ENCODE data around the gene ITGB1.
"Not testable (repeated sequence)": the region's sequence is repeated elsewhere in the genome, so short reads cannot be mapped to it uniquely, and the experiment has no call there.

The ITGB1 gene

GRCh38 chr10:32980242-32980557, 22.2 kb upstream of the ITGB1 start:
- no peak for DNase-seq

- DNase-seq: not testable (repeated sequence)
These were observed 21.7 kb upstream of the ITGB1 start for GRCh38 chr10:32979719-32980118.

GRCh38 chr10:32979041-32979440, 21.0 kb upstream of the ITGB1 start:
- no peak for DNase-seq

DNA sequence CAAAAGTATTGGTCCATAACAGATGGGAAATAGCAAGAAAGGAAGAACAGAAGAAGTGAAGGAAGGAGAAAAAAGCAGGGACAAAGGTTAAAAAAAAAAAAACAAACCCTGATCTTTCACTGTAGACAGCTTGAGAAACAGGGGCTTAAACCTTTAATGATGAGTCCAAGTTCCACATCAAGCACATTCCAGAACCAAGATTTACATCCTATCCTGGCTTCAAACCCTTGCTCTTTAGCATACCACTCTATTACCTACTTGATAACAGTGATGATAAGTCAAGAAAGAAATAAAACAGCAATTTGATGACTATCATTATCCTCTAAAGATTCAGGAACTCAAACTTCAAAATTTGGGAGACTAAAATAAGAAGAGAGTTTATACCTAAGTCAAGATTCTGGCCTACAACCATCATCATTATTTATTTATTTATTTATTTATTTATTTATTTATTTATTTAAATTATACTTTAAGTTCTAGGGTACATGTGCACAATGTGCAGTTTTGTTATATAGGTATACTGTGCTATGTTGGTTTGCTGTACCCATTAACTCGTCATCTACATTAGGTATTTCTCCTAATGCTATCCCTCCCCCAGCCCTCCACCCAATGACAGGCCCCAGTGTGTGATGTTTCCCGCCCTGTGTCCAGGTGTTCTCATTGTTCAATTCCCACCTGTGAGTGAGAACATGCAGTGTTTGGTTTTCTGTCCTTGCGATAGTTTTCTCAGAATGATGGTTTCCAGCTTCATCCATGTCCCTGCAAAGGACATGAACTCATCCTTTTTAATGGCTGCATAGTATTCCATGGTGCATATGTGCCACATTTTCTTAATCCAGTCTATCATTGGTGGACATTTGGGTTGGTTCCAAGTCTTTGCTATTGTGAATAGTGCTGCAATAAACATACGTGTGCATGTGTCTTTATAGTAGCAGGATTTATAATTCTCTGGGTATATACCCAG, 20.1 kb upstream of the ITGB1 start:
- not testable (repeated sequence) for DNase-seq

DNA sequence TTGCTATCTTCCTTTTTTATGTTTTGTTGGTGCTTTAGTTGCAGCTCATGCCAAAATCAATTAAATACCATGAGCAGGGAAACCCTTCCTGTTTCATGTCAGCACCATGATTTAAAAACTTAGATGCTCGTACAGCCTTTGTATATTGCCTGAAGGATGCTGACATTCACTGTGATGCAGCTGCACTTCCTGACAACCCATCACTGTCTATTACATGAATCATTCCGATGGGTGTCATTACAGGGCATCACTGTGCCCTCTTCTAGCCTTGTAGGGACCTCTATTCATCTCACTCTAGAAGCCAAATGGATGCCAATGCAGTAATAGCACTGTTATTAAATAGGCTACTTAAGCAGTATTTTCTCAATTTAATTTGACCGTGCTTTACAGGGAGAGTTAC, 18.3 kb upstream of the ITGB1 start:
- no peak for DNase-seq

GRCh38 chr10:32972929-32973328, 14.9 kb upstream of the ITGB1 start:
- DNase-seq: no peak

DNA sequence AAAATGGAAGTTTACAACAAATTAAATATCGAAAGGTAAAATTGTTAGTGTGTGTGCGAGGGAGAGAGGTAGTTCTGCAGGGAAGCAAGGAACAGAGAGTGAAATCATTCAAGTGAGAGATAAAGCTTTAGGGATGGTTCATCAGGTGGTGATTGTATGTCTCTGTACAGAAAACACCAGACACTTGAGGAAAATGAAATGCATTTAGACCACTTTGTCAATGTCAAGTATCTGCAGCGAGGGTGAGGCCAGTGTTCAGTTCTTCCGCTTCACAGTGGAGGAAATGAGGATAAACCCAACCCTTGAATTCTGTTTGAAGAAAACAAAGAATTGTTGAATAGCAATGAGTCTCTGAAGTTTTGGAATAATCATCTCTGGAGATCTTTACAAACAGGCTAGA, 14.4 kb upstream of the ITGB1 start:
- DNase-seq: no peak

- no peak for DNase-seq
These were observed 13.6 kb upstream of the ITGB1 start for GRCh38 chr10:32971536-32972091.

DNA sequence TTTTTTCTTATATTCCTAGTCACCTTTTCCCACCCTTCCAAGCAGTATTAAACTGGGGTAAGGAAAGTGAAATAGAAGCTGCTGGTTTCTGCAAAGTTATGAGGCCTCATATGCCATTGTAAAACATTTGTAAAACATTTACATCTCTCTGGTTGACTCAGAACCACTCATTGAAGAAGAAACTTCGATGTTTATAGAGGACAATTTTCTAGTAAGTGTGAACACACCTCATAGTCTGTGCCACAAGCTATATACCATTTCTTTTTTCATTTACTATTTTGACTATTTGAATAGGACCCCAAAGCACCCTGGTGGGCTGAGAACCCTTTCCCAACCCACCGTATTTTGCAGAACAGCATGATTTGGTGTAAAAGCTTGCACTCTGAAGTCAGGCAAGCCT, 12.9 kb upstream of the ITGB1 start:
- DNase-seq: no peak

GRCh38 chr10:32964270-32964669, 6.2 kb upstream of the ITGB1 start:
- DNase-seq: no peak

GRCh38 chr10:32963096-32963495, 5.1 kb upstream of the ITGB1 start:
- peak; percentile 49 for DNase-seq

- no peak for DNase-seq
These were observed 4.5 kb upstream of the ITGB1 start for GRCh38 chr10:32962521-32962920.

- no peak for DNase-seq
These were observed 3.9 kb upstream of the ITGB1 start for GRCh38 chr10:32961895-32962369.

GRCh38 chr10:32961343-32961894, 3.4 kb upstream of the ITGB1 start:
- DNase-seq: no peak

- no peak for DNase-seq
These were observed 2.0 kb upstream of the ITGB1 start for GRCh38 chr10:32960022-32960421.

- no peak for DNase-seq
These were observed 1.2 kb upstream of the ITGB1 start for GRCh38 chr10:32959006-32959920.

DNA sequence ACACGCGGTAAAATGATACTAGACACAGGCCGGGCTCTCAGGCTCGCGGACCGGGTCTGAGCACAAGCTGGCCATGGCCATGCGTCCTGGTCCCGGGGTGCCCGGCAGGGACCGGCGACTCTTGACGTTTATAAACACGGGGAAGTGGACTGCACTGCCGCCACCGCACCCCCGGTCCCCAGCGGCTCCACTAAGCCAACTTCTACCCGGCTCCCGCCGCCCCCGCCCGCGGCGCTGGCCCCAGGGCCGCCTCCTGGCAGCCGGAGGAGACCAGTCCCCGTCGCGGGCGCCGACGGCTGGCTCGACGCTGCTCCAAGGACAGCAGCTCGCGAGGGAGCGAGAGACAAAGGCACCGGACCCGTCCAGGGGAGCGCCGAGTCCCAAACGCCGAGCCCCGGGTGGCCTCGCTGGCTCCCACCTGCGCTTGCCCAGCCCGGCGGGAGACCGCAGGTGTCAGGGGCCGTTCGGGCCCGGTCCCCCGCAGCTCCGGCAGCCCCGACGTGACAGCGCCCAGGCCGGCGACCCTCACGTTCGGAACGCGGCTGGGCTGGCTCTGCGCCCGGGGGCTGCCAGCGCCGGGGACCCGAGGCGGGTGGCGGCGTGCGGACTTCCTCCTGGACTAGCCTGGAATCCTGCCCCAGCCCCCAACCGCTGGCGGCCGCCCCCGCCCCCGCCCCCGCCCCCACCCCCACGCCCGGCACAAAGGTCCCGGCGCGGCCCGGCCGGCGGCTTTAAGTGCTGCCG, 517 bp downstream of the ITGB1 start:
- DNase-seq: no peak

DNA sequence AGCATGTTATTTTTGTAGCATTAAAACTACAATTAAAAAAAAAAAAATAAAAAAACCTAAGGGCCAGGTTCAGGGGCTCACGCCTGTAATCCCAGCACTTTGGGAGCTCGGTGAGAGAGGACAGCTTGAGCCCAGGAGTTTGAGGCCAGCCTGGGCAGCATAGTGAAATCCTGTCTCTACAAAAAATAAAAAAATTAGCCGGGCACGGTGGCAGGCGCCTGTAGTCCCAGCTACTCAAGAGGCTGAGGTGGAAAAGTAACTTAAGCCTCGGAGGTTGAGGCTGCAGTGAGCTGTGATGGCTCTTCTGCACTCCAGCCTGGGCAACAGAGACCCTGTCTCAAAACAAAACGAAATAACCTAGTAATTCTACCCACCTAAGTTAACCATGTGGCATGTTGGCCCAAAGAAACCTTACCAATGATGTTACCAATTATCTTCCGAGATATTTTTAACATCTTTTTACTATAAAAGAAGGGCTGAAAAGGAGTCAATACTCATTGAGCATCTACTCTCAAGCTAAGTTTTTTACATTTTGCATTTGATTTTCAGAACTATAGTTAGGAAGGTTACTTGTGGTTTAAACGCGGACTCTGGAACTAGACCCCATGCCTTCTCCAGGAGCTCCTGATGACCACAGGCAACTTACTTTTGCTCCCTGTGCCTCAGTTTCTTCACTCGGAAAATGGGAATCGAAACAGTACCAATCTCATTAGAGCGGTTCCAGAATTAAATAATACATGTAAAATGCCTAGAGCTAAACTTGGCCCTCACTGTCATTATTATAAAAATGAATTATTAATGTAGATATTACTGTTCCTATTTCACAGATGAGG, 1.4 kb downstream of the ITGB1 start:
- no peak for DNase-seq

- no peak for DNase-seq
These were observed 2.2 kb downstream of the ITGB1 start for GRCh38 chr10:32955790-32956189.

- DNase-seq: no peak
These were observed 2.7 kb downstream of the ITGB1 start for GRCh38 chr10:32955299-32955772.
